ENCODE measurements around the gene RILPL2. TPM values are rescaled to one million over a fixed set of nuclear protein-coding genes. Genes with fewer than 3 reads are reported as not detected.

RILPL2 gene
- total RNA-seq, 1 experiment from 2014 or later: 1.1 TPM

DNA sequence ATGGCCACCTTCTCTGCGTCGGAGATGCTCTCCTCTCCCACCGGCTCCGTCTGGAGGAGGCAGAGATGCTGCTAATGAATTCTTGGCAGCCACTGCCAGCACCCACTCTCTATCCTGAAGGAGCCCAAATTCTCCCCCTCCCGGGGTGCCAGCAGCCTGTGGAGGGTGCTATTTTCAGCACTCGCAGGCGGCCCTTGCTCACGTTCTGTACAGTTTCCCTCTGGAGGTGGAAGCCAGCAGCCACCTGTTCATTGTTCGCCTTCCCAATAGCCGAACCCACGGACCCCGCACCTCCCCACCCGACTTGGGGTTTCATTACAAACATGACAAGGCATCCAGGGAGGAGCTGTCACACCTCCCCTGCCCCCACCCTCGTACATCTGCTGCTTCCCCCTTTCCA lies 49.3 kb upstream of the RILPL2 start (continued):
- TF ChIP-seq, protein P1, sequence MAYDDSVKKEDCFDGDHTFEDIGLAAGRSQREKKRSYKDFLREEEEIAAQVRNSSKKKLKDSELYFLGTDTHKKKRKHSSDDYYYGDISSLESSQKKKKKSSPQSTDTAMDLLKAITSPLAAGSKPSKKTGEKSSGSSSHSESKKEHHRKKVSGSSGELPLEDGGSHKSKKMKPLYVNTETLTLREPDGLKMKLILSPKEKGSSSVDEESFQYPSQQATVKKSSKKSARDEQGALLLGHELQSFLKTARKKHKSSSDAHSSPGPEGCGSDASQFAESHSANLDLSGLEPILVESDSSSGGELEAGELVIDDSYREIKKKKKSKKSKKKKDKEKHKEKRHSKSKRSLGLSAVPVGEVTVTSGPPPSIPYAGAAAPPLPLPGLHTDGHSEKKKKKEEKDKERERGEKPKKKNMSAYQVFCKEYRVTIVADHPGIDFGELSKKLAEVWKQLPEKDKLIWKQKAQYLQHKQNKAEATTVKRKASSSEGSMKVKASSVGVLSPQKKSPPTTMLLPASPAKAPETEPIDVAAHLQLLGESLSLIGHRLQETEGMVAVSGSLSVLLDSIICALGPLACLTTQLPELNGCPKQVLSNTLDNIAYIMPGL (CRISPR knock-in tag; IDR thresholded peaks at IDR 0.05): no peak
- TF ChIP-seq ZNF416 (CRISPR knock-in tag; IDR thresholded peaks at IDR 0.05) (no peak), CREM (CRISPR knock-in tag; IDR thresholded peaks at IDR 0.05) (no peak), ATF1 (CRISPR knock-in tag; IDR thresholded peaks at IDR 0.05) (no peak)
- TF ChIP-seq, protein P2, sequence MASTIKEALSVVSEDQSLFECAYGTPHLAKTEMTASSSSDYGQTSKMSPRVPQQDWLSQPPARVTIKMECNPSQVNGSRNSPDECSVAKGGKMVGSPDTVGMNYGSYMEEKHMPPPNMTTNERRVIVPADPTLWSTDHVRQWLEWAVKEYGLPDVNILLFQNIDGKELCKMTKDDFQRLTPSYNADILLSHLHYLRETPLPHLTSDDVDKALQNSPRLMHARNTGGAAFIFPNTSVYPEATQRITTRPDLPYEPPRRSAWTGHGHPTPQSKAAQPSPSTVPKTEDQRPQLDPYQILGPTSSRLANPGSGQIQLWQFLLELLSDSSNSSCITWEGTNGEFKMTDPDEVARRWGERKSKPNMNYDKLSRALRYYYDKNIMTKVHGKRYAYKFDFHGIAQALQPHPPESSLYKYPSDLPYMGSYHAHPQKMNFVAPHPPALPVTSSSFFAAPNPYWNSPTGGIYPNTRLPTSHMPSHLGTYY (CRISPR knock-in tag; IDR thresholded peaks at IDR 0.05): no peak

DNA sequence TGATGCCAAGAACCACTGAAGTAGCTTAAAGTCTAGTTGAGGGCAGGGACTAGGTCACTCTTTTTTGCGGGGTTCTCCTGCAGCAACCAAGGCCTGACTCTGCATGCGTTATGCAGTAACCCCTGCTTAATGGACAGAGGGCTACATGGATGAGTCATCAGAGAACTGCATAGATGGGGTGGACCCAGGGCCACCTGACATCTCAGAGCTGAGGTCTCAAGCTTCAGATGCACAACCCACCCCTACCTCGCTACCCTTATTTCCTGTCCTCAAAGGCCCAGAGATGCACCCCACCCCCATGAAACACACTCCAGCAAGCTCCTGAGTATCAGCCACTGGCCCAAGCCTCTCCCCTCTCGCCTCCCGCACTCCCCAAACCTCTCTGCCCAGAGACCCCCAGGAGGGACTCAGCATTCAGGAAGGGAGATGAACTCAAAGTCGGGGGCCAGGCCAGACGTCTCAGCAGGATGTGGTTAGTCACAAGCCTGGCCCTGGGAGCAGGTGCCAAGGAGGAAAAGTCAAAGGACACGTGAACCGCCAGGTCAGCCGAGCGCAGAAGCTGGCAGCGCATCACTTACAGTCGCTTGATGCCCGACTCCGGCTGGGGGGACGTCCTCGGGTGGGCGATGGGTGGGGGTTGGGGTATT lies 47.2 kb upstream of the RILPL2 start:
- no peak for DNase-seq (ENCODE audit: low spot score)
- peaks cover 5% of the 10 kb centered on the region for H3K4me1 Mint-ChIP-seq
- ATAC-seq: no peak
- H3K4me3 Mint-ChIP-seq: no peak overlapping the region
- no peaks in the 10 kb centered on the region for H3K9me3 Mint-ChIP-seq
- H3K36me3 Mint-ChIP-seq: no peaks in the 10 kb centered on the region
- POLR2A ChIA-PET: interaction anchor here (0.6 kb wide), 1 partner anchor 32 kb away, joined by 7 read pairs; no protein-coding TSS in a partner anchor
- TF ChIP-seq IRF2 (CRISPR knock-in tag; IDR thresholded peaks at IDR 0.05; ENCODE audit: borderline replicate concordance, low read depth) (no peak), ELF4 (CRISPR knock-in tag; IDR thresholded peaks at IDR 0.05; ENCODE audit: low read depth) (no peak), ESRRA (CRISPR knock-in tag; IDR thresholded peaks at IDR 0.05; ENCODE audit: borderline replicate concordance) (no peak), FOXK1 (CRISPR knock-in tag; IDR thresholded peaks at IDR 0.05) (no peak), FOXJ3 (CRISPR knock-in tag; IDR thresholded peaks at IDR 0.05; ENCODE audit: borderline replicate concordance) (no peak), ZNF423 (CRISPR knock-in tag; IDR thresholded peaks at IDR 0.05) (no peak), GRHL2 (CRISPR knock-in tag; IDR thresholded peaks at IDR 0.05; ENCODE audit: insufficient replicate concordance, severe bottlenecking) (no peak)
- TF ChIP-seq, protein P3, sequence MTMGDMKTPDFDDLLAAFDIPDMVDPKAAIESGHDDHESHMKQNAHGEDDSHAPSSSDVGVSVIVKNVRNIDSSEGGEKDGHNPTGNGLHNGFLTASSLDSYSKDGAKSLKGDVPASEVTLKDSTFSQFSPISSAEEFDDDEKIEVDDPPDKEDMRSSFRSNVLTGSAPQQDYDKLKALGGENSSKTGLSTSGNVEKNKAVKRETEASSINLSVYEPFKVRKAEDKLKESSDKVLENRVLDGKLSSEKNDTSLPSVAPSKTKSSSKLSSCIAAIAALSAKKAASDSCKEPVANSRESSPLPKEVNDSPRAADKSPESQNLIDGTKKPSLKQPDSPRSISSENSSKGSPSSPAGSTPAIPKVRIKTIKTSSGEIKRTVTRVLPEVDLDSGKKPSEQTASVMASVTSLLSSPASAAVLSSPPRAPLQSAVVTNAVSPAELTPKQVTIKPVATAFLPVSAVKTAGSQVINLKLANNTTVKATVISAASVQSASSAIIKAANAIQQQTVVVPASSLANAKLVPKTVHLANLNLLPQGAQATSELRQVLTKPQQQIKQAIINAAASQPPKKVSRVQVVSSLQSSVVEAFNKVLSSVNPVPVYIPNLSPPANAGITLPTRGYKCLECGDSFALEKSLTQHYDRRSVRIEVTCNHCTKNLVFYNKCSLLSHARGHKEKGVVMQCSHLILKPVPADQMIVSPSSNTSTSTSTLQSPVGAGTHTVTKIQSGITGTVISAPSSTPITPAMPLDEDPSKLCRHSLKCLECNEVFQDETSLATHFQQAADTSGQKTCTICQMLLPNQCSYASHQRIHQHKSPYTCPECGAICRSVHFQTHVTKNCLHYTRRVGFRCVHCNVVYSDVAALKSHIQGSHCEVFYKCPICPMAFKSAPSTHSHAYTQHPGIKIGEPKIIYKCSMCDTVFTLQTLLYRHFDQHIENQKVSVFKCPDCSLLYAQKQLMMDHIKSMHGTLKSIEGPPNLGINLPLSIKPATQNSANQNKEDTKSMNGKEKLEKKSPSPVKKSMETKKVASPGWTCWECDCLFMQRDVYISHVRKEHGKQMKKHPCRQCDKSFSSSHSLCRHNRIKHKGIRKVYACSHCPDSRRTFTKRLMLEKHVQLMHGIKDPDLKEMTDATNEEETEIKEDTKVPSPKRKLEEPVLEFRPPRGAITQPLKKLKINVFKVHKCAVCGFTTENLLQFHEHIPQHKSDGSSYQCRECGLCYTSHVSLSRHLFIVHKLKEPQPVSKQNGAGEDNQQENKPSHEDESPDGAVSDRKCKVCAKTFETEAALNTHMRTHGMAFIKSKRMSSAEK (CRISPR knock-in tag; IDR thresholded peaks at IDR 0.05; ENCODE audit: borderline replicate concordance): no peak
- TF ChIP-seq, protein P4, sequence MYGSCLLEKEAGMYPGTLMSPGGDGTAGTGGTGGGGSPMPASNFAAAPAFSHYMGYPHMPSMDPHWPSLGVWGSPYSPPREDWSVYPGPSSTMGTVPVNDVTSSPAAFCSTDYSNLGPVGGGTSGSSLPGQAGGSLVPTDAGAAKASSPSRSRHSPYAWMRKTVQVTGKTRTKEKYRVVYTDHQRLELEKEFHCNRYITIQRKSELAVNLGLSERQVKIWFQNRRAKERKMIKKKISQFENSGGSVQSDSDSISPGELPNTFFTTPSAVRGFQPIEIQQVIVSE (CRISPR knock-in tag; IDR thresholded peaks at IDR 0.05; ENCODE audit: borderline replicate concordance): no peak
- no peak overlapping the region for H3K27ac Mint-ChIP-seq
- H3K27me3 Mint-ChIP-seq (ENCODE audit: low read depth): no peaks in the 10 kb centered on the region; the same call in 1 of the 2 replicates
- CTCF ChIA-PET: no interaction called here

DNA sequence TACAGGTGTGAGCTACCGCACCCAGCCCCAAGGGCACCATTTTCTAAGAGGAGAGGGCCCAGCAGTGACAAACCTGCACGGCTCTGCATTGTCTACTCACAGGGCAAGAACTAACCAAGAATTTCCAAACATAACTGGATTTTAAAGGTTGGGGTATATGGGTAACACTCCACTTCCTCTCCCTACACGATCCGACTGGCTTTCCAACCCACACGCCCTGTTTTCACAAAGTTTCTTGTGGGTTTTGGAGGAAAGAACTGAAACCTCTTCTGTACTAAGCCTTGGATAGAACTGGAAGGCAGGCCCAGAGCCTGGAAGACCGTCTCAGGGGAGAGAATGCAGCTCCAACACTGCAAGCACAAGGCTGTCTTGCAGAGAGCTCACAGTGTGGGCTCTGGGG lies 46.4 kb upstream of the RILPL2 start:
- Mint-ChIP-seq H3K4me3 (no peak overlapping the region), H3K27me3 (ENCODE audit: low read depth) (no peaks in the 10 kb centered on the region; the same call in 1 of the 2 replicates), H3K36me3 (no peaks in the 10 kb centered on the region), H3K4me1 (no peaks in the 10 kb centered on the region), H3K27ac (no peak overlapping the region), H3K9me3 (no peaks in the 10 kb centered on the region)
- ChIA-PET CTCF (no interaction called here), POLR2A (interaction anchor here (0.6 to 0.7 kb wide), 2 partner anchors 31 to 56 kb away, joined by 4 to 7 read pairs; no protein-coding TSS in a partner anchor)
- TF ChIP-seq, protein P3 (CRISPR knock-in tag; IDR thresholded peaks at IDR 0.05; ENCODE audit: borderline replicate concordance): no peak
- no peak for TF ChIP-seq IRF2 (CRISPR knock-in tag; IDR thresholded peaks at IDR 0.05; ENCODE audit: borderline replicate concordance, low read depth)
- TF ChIP-seq ELF4 (CRISPR knock-in tag; IDR thresholded peaks at IDR 0.05; ENCODE audit: low read depth): no peak
- TF ChIP-seq NFE2L1 (CRISPR knock-in tag; IDR thresholded peaks at IDR 0.05): no peak
- TF ChIP-seq ZNF232 (CRISPR knock-in tag; IDR thresholded peaks at IDR 0.05): no peak
- TF ChIP-seq, protein P5, sequence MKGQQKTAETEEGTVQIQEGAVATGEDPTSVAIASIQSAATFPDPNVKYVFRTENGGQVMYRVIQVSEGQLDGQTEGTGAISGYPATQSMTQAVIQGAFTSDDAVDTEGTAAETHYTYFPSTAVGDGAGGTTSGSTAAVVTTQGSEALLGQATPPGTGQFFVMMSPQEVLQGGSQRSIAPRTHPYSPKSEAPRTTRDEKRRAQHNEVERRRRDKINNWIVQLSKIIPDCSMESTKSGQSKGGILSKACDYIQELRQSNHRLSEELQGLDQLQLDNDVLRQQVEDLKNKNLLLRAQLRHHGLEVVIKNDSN (CRISPR knock-in tag; IDR thresholded peaks at IDR 0.05): no peak
- ATAC-seq (no peak), DNase-seq (ENCODE audit: low spot score) (no peak)
